Activated naive CD4-positive, alpha-beta T cell treated with anti-CD3 and anti-CD28 coated beads, Interleukin-2, amount 10 ng/mL, durations not matched to agents 7 days and 5 days (primary cell): ENCODE measurements around the gene TP53RK.
A peak's percentile ranks its signal among the peaks of the same experiment; 100 is the strongest.

ENCODE experiments used
- CTCF ChIA-PET: fragments of 350-600 bp; sonication (Branson Sonifier 250); formaldehyde crosslinking; loops from one replicate; lab custom pipeline; 2021; ENCODE audit warnings: antibody characterized with exemption; lab: Charles Lee
- DNase-seq: peaks from one replicate; pipeline ENCODE4 v3.0.0-alpha.2; 2020
- H3K27ac Mint-ChIP-seq: one replicate; pipeline ENCODE4 v1.8.0; 2021; ENCODE audit warnings: mild to moderate bottlenecking, moderate library complexity, mixed read lengths
- H3K27me3 Mint-ChIP-seq: one replicate; pipeline ENCODE4 v1.8.0; 2021; ENCODE audit warnings: mild to moderate bottlenecking, mixed read lengths
- H3K36me3 Mint-ChIP-seq: one replicate; pipeline ENCODE4 v1.8.0; 2021; ENCODE audit warnings: mixed read lengths
- H3K4me1 Mint-ChIP-seq: one replicate; pipeline ENCODE4 v1.8.0; 2021; ENCODE audit warnings: mixed read lengths
- H3K4me3 Mint-ChIP-seq: one replicate; pipeline ENCODE4 v1.8.0; 2021; ENCODE audit warnings: mild to moderate bottlenecking, moderate library complexity, mixed read lengths
- H3K9me3 Mint-ChIP-seq: one replicate; pipeline ENCODE4 v1.8.0; 2021; ENCODE audit warnings: mixed read lengths

The TP53RK gene

GRCh38 chr20:46713957-46714834 lies 25.0 kb upstream of the TP53RK start:
- H3K4me1 Mint-ChIP-seq = peaks cover 6% of the 10 kb centered on the region
- peak overlapping the region; percentile 13 for H3K27ac Mint-ChIP-seq
- CTCF ChIA-PET = no interaction called here
- peaks cover 56% of the 10 kb centered on the region for H3K27me3 Mint-ChIP-seq
- no peak overlapping the region for H3K4me3 Mint-ChIP-seq
- H3K9me3 Mint-ChIP-seq = no peaks in the 10 kb centered on the region
- DNase-seq = no peak
- H3K36me3 Mint-ChIP-seq = no peaks in the 10 kb centered on the region

- CTCF ChIA-PET = no interaction called here
- Mint-ChIP-seq H3K36me3 (no peaks in the 10 kb centered on the region), H3K9me3 (no peaks in the 10 kb centered on the region), H3K4me3 (no peak overlapping the region), H3K27me3 (peaks cover 70% of the 10 kb centered on the region), H3K27ac (no peak overlapping the region), H3K4me1 (peaks cover 9% of the 10 kb centered on the region)
- DNase-seq = no peak
Measured at GRCh38 chr20:46712056-46712636, 22.9 kb upstream of the TP53RK start.

GRCh38 chr20:46710153-46710913 lies 21.1 kb upstream of the TP53RK start:
- H3K9me3 Mint-ChIP-seq = peaks cover 3% of the 10 kb centered on the region
- peak overlapping the region; percentile 42 for H3K27ac Mint-ChIP-seq
- CTCF ChIA-PET = no interaction called here
- peaks cover 9% of the 10 kb centered on the region for H3K4me1 Mint-ChIP-seq
- peaks cover 78% of the 10 kb centered on the region for H3K27me3 Mint-ChIP-seq
- DNase-seq = no peak
- H3K4me3 Mint-ChIP-seq = no peak overlapping the region
- no peaks in the 10 kb centered on the region for H3K36me3 Mint-ChIP-seq

GRCh38 chr20:46709459-46710152 lies 20.4 kb upstream of the TP53RK start, which contains the start of gene SLC2A10:
Gene SLC2A10 (plus strand): TSS chr20:46709649. CDS start chr20:46709737, 88 bp downstream.
- Mint-ChIP-seq H3K36me3 (no peaks in the 10 kb centered on the region), H3K4me3 (no peak within 1 kb of the TSS), H3K9me3 (peaks cover 3% of the 10 kb centered on the region), H3K27me3 (peaks cover 82% of the 10 kb centered on the region), H3K4me1 (peaks cover 9% of the 10 kb centered on the region), H3K27ac (peak within 1 kb of the TSS; percentile 42)
- CTCF ChIA-PET = no interaction called here
- DNase-seq = no peak

- peaks cover 85% of the 10 kb centered on the region for H3K27me3 Mint-ChIP-seq
- DNase-seq = no peak
- H3K36me3 Mint-ChIP-seq = no peaks in the 10 kb centered on the region
- CTCF ChIA-PET = no interaction called here
- H3K4me3 Mint-ChIP-seq = no peak overlapping the region
- peaks cover 3% of the 10 kb centered on the region for H3K9me3 Mint-ChIP-seq
- H3K27ac Mint-ChIP-seq = no peak overlapping the region
- peaks cover 9% of the 10 kb centered on the region for H3K4me1 Mint-ChIP-seq
Measured at GRCh38 chr20:46709055-46709458, 19.8 kb upstream of the TP53RK start.

- Mint-ChIP-seq H3K36me3 (no peaks in the 10 kb centered on the region), H3K4me3 (no peak overlapping the region), H3K27me3 (peaks cover 78% of the 10 kb centered on the region), H3K4me1 (peaks cover 9% of the 10 kb centered on the region), H3K27ac (no peak overlapping the region), H3K9me3 (peaks cover 3% of the 10 kb centered on the region)
- DNase-seq = no peak
- CTCF ChIA-PET = no interaction called here
Measured at GRCh38 chr20:46708172-46708860, 19.1 kb upstream of the TP53RK start.

GRCh38 chr20:46706242-46706641 lies 17.0 kb upstream of the TP53RK start:
- Mint-ChIP-seq H3K36me3 (no peaks in the 10 kb centered on the region), H3K27ac (no peak overlapping the region), H3K4me3 (no peak overlapping the region), H3K9me3 (peaks cover 3% of the 10 kb centered on the region), H3K27me3 (peaks cover 65% of the 10 kb centered on the region), H3K4me1 (peaks cover 9% of the 10 kb centered on the region)
- CTCF ChIA-PET = interaction anchor here (1.1 to 1.2 kb wide), 2 partner anchors 26 to 184 kb away, joined by 4 read pairs; no protein-coding TSS in a partner anchor
- no peak for DNase-seq

- Mint-ChIP-seq H3K27ac (no peak overlapping the region), H3K36me3 (no peaks in the 10 kb centered on the region), H3K9me3 (peaks cover 3% of the 10 kb centered on the region), H3K27me3 (peaks cover 62% of the 10 kb centered on the region), H3K4me3 (no peak overlapping the region), H3K4me1 (peaks cover 9% of the 10 kb centered on the region)
- CTCF ChIA-PET = interaction anchor here (1.1 to 1.2 kb wide), 2 partner anchors 25 to 183 kb away, joined by 4 read pairs; no protein-coding TSS in a partner anchor
- DNase-seq = no peak
Measured at GRCh38 chr20:46705378-46705729, 16.1 kb upstream of the TP53RK start.

- Mint-ChIP-seq H3K4me3 (no peak overlapping the region), H3K36me3 (no peaks in the 10 kb centered on the region), H3K4me1 (peaks cover 4% of the 10 kb centered on the region), H3K9me3 (peaks cover 3% of the 10 kb centered on the region), H3K27me3 (peaks cover 60% of the 10 kb centered on the region), H3K27ac (no peak overlapping the region)
- CTCF ChIA-PET = interaction anchor here (1.1 kb wide), 1 partner anchor 24 kb away, joined by 4 read pairs; no protein-coding TSS in a partner anchor
- DNase-seq = no peak
Measured at GRCh38 chr20:46704714-46705377, 15.6 kb upstream of the TP53RK start.

GRCh38 chr20:46703435-46703834 lies 14.2 kb upstream of the TP53RK start:
- DNase-seq = no peak
- CTCF ChIA-PET = interaction anchor here (0.8 to 0.9 kb wide), 3 partner anchors 9 to 51 kb away, joined by 3 to 4 read pairs (median 3); no protein-coding TSS in a partner anchor
- H3K27ac Mint-ChIP-seq = no peak overlapping the region
- no peaks in the 10 kb centered on the region for H3K36me3 Mint-ChIP-seq
- no peak overlapping the region for H3K4me3 Mint-ChIP-seq
- peaks cover 51% of the 10 kb centered on the region for H3K27me3 Mint-ChIP-seq
- H3K4me1 Mint-ChIP-seq = no peaks in the 10 kb centered on the region
- H3K9me3 Mint-ChIP-seq = peaks cover 3% of the 10 kb centered on the region

GRCh38 chr20:46702447-46703203 lies 13.4 kb upstream of the TP53RK start:
- Mint-ChIP-seq H3K4me1 (no peaks in the 10 kb centered on the region), H3K36me3 (no peaks in the 10 kb centered on the region), H3K27ac (no peak overlapping the region), H3K9me3 (peaks cover 3% of the 10 kb centered on the region), H3K27me3 (peaks cover 51% of the 10 kb centered on the region), H3K4me3 (no peak overlapping the region)
- DNase-seq = no peak
- CTCF ChIA-PET = interaction anchor here (0.8 to 1.1 kb wide), 3 partner anchors 17 to 52 kb away, joined by 3 read pairs; no protein-coding TSS in a partner anchor

GRCh38 chr20:46701986-46702385 lies 12.7 kb upstream of the TP53RK start:
- Mint-ChIP-seq H3K4me1 (no peaks in the 10 kb centered on the region), H3K27ac (no peak overlapping the region), H3K36me3 (no peaks in the 10 kb centered on the region), H3K9me3 (peaks cover 3% of the 10 kb centered on the region), H3K4me3 (no peak overlapping the region), H3K27me3 (peaks cover 52% of the 10 kb centered on the region)
- CTCF ChIA-PET = interaction anchor here (1.1 kb wide), 1 partner anchor 51 kb away, joined by 3 read pairs; no protein-coding TSS in a partner anchor
- no peak for DNase-seq
